Fibroblast of gingiva (primary cell): Measurements from ENCODE around the gene IFI27L2.

ENCODE experiments used
- DNase-seq: peaks from one replicate; pipeline ENCODE4 v3.0.0-alpha.2; 2011; ENCODE audit warnings: low read depth

Gene IFI27L2

DNA sequence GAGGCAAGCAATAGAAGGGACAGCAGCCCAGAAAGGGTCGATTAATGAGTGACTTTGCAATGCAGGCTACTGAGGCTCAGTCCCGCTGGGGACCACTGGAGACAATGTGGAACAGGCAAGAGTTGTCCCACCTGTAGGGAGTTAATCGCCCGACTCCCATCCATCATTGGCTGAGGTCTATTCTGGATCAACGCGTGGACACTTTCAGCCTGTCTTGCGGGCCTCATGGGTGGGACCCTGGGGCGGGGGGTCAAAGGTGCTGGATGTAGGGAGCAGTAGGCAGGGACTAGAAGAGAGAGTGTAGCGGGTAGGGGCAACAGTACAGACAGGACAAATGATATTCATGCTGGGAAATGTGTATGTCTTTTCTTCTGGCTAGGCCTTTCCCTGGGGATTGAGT lies 6.1 kb downstream of the IFI27L2 start:
- no peak for DNase-seq

DNA sequence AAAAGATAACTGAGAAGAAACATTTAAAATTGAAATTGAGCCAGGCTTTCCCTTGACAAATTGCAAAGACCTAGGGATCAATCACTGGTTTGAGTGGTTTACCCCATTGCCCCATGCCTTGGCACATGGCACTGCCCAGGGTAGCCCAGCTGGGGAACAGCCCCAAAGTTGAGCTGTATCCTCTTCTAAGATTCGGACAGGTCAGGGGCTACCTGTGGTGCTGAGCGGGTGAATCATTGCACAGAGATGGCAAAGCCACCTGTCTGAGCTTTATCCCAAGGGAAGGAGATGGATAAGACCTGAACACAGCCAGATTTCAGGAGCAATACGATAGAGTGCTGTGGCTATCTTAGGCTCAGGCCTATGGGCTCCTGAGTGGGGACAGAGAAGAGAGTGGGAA lies 7.0 kb downstream of the IFI27L2 start:
- no peak for DNase-seq

DNA sequence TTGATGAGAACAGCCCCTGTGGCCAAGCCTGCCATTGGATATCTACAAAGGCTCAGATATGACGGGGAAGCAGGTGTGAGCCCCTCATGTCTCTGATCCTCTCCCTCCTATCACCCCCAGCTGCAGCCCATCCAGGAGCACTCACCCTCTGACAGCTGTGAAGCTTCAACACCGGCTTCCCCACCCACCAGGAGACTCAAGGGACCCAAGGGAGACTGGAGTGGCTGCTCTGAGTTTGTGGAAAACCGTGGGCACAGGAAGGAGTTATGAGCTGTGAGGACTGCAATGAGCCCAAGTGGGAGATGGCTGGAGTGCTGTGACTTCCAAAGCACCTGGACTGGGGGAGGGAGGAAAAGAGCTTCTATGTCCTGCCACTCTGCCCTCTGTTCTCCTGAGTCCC lies 7.9 kb downstream of the IFI27L2 start:
- no peak for DNase-seq

DNA sequence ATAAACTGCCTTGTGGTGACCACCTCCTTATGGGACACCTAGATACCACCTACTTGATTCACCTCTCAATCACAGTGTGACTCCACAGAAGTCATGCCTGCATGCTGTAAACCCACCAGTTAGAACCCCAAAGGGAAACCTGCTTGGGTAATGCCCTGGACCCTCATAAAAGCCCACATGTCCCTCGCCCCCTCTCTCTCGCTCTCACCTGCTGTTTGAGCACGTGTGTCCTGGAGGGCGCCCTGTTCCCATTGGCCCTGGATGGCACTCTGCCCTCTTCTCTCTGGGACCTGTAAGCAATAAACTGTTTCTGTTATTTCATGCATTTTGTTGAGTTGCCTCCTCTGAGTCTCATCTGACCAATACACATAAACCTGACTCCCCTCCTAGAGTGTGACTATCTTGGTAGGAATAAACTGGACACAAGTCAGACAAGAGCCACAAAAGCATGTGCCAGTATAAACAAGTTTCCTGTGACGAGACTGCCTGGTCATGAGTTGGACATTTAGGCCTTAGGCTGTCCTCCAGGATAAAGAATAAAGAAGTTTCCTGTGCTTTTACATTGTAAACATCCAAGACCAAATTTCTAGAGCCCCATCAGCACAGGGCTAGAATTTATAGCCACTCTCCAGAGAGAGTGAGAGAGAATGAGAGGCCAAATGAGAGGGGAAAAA lies 8.6 kb downstream of the IFI27L2 start:
- peak; percentile 79 for DNase-seq

DNA sequence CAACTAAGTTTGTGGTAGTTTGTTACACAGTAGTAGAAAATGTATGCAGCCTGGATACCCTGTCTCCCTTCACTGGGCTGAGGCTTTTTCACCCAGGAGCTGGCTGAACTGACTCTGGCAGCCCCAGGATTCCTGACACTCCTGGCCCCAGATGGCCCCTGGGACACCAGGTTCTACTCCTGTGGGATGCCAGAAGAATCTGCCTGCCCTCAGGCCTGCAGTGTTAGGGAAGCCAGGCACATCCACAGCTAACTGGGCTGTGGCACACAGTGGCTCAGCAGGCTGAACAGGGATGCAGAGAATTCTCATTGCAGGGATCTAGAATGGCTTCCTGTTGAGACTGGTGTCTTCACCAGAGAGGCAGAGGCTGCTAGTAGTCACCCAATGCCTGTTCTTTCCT lies 10.3 kb downstream of the IFI27L2 start:
- no peak for DNase-seq

DNA sequence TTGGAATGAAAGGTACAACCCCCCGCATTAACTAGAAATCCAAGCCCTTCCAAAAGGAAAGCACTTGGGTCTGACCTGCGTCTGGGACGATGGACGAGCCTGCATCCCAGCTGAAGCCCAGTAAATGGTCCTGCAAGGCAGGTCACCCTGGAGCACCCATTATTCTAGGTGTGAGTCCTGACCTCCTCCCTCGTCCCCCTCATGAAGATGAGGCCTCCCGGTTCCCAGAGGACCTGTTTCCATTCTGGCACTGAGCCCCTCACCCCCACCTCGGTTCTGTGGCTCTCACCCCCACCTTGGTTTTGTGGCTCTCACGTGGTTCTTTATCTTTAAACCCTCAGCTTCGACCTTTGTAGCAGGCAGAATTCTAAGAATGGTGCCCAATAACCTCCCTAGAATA lies 11.5 kb downstream of the IFI27L2 start:
- no peak for DNase-seq

DNA sequence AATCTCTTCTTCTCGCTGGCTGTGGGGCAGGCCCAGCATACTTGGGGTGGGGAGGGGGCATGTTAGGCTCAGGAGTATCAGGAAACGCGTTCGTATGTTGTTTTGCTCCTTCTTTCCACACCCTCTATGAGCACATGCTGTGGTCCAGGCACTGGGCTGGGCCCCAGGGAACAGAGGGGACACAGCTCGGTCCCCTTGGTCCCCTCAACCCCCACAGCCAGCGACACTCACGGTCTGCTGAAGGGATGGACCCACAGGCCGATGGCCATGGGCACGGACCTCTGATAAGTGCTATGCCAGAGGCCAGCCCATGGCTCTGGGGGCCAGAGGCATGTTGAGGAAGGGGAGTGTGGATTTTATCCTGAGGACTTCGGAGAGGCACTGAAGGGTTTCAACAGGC lies 12.7 kb downstream of the IFI27L2 start:
- no peak for DNase-seq

DNA sequence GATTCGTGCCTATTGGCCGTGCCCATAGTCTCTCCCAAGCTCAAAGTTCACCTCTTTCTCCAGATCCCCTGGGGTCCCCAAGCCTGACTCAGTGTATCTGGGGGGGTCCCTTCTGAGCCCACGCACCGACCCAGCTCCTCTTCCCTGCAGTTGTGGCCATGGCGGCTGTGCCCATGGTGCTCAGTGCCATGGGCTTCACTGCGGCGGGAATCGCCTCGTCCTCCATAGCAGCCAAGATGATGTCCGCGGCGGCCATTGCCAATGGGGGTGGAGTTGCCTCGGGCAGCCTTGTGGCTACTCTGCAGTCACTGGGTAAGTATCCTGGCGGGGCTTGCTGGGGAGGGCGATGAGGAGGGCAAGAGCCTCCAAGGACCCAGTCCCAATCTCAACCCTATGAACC lies 13.8 kb downstream of the IFI27L2 start:
- DNase-seq, result no peak

DNA sequence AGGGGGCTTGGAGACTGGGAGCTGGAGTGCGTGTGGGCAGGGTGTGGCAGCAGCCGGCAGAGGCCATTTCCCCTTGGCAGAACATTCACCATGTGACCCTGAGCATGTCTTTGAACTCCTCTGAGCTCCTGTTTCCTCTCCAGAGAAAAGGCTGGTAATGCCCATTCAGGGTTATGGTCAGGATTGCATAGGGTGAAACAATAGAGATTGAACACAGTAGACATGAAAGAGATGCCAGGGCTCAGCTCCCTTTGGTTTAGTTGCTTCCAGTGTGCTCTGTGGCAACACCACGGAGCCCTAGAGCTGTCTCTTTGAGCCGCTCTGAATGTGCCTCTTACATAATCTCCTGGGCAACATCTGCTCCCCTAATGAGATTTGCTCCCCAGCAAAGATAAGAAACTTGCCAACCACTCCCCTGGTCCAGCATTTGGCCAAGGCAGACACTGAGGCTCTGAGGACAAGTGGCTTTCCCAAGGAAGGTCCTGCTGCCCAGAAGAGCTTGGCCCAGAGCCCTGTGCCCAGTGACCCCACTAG lies 14.3 kb downstream of the IFI27L2 start:
- peak; percentile 32 for DNase-seq

DNA sequence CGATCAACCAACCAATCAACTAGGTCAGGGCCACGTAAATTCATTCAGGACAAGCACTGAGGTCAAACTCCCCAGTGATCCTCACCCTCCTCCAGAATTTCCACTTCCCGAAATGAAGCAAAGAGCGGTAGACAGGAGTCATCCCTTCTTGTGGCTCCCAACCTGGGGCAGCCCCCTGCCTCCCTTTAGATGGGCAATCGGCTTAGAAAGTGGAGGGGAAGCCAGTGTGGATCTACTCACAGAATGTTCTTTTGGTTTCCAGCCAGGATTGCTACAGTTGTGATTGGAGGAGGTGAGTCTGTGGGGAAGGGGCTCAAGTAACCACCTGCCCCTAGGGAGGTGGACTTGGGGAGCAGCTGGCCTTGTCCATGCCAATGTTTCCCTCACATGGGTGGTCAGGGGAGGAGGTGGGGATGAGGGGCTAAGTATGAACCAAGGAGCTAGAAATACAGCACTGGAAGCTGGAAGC lies 14.8 kb downstream of the IFI27L2 start:
- DNase-seq, result no peak

DNA sequence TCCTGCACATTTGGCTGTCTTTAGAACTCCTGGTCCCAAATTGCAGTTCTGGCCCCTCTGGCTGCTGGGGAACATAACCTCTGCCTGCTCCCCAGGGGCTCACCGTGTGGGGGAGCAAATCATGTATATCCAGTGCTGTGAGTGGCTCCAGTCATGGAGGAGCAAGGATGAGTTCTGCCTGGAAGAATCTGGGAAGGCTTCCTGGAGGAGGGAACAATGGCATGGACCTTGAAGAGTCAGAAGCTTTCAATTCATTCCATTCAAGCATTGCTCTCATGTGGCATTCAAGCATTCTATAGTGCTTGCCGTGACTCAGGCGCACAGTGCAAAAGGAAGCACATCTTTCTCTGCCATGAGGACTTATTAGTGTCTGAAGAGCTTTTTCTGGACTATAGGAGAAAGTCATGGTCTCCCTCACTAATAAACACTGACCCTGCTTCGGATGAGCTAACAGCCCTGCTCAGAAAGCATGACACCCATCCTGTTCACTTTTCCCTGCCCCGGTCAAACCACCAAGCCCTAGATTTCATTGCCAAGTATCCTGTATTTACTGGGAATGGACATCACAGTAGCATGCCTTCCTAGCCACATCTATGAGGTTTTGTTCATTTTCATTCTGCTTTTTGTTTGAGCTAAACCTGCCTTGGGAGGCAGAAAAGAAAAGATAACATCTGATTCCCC lies 15.4 kb downstream of the IFI27L2 start:
- DNase-seq, result no peak

DNA sequence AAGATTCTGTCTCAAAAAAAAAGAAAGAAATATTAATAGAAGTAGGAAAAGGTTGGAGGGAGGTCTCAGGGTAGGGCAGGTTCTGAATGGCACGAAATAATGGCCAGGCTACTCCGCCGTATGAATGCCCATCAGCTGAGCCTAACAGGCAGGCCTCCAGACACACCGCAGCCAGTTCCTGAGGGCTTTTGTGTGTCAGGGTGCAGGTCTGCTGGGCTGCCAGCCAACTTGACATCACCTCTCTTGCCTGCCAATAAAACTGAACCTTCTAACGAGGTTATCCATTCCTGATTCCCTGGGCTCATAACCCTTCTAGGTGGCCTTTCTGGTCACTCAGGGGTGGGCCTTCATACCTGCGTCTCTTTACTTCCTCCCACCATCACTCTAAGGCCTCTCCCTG lies 15.9 kb downstream of the IFI27L2 start:
- no peak for DNase-seq

DNA sequence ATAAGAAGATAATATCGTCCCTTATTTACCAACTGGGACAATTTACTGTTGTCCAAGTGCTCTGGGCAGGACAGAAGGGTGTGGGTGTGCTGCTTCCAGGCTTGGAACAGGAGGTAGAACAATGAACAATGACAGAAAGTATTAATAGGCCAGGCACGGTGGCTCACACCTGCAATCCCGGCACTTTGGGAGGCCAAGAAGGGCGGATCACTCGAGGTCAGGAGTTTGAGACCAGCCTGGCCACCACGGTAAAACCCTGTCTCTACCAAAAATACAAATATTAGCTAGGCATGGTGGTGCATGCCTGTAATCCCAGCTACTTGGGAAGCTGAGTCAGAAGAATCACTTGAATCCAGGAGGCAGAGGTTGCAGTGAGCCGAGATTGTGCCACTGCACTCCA lies 16.3 kb downstream of the IFI27L2 start:
- DNase-seq, result no peak

DNA sequence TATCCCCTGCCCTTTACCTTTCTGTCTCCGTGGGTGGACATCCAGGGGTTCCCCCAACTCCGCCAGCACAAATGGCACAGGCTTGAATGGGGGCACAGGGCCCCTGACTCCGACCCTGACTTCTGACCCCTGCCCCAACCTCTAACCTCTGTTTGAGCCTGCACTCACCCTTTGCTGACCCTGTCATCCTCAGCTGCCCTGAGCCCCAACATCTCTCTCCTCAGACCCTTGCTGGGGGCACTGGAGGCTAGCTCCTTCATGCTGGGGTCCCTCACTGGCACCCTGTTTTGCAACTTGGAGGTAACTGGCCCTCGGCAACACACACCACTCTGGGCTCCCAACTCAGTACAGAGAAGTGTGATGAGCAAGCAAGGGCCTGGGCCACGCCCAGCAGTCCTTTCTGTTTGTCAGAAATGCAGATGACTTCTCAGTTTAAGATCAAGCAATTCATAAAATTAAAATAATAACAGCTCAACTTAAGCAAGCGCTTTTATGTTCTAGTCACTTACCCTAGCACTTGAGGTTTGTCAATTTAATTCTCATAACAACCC lies 16.8 kb downstream of the IFI27L2 start:
- no peak for DNase-seq

DNA sequence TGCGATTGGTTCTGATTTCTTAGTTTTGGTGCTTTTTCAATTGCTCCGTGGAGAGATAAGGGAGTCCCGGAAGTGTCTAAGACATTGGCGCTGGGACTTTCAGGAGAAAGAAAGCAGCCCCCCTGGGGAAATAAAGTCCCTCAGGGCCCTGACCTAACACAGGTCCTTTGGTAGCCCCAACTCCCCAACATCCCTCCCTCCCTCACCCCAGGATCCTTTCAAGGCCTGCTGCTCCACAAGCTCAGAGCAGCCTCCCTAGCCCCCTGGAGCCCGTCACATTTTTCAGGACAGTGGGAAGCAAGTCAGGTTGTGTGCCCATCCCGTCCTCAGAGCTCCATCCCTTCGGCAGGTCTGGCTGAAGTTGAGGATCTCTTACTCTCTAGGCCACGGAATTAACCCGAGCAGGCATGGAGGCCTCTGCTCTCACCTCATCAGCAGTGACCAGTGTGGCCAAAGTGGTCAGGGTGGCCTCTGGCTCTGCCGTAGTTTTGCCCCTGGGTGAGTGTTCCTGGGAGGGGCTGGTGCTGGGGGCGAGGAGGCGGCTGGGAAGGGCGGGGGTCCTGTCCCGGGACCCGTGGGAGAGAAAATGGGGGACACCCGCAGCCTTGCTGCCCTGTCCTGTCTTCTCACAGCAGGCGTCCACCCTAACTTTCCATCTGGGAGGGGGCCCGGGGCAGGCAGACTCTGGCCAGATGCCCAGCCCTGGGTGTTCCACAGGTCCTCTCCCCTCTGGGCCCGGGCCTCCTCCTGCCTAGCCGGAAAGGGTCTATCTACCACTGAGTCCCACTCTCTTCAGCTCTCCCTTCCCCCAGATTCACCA lies 17.9 kb downstream of the IFI27L2 start:
- no peak for DNase-seq

DNA sequence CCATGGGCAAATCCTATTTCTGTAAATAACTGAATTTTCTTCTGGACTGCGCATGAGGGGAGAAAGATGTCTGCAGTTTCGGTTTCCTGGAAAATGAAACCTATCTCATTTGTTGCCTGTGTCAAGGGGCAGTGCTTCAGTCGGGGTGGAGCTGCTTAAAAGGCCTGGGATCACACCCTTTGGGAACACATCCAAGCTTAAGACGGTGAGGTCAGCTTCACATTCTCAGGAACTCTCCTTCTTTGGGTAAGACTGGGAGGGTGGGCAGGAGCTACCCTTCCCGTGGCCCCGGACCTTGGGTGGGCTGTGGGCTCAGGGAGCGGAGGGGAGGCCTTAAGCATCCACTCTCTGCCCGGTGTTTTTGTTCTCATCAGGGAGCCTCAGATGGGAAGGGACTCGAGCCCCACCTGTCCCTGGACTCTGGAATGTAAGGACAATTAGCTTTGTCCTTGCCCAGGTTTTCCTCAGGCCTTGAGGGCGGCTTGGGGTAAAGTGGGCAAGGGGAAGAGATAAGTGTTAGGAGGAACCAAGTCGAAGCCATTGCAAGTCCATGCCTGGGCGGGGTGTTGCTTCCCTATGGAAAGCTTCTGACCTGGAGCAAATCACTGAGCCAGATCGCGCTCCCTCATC lies 18.7 kb downstream of the IFI27L2 start, which contains the start of gene IFI27:
IFI27 (plus strand) TSS at position 185 of the 630 bp plus-strand sequence.
- peak; percentile 52 for DNase-seq

DNA sequence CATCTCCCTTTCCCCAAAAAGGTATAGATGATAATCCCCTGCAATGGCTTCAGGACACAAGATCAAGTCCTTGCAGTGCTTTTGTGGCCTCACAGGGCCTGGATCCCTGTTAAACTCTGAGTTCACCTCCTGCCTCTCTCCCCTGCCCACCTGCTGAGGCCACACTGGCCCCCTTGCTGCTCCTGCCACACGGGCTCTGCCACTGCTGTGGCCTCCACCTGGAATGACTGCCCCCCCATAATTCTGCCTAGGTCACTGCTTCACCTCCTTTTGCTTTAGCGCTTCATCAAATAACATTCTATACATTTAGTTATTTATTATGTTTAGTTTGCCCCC lies 19.5 kb downstream of the IFI27L2 start:
- no peak for DNase-seq

DNA sequence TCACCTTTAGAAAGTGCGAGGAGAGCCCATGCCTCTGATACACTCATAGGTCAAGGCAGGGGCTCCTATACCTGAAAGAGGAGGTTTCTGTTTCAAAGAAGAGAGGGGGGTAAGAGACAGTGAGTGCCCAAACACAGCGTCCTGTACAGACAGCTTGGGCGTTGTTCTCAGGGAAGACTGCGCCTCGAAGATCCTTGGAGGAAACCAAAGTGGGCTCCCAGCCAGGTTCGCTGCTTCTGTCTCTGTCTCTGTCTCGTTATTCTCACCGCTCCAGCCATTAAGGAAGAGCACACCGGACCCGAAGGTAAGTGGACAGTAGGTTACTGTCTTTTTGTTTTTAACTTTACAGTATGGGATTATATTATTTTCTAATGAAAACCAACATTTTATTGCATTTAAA lies 24.7 kb downstream of the IFI27L2 start:
- DNase-seq, result no peak

DNA sequence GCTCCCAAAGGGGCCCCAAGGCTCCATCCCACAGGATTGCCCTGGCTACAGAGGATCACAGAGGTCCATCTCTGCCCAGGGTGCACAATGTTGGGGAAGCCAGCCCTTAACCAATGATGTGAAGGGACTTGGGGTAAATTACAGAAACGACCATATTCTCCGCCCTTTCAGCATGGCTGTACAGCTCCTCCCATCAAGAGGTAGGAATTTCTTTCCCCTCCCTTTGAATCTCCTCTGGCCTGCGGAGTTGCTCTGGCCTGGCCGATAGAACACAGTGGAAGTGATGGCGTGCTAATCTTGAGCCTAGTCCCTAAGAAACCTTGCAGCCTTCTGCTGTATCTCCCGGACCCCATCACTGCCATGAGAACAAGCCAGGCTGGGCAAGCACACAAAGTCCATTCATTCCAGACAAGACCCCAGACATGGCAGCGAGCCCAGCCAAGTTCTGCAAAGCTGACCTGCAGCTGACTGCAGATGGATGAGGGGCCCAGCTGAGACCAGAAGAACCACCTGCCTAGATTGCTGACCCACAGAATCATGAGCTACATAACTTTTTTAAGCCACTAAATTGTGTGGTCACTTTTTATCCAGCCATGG lies 25.8 kb downstream of the IFI27L2 start:
- DNase-seq, result no peak

DNA sequence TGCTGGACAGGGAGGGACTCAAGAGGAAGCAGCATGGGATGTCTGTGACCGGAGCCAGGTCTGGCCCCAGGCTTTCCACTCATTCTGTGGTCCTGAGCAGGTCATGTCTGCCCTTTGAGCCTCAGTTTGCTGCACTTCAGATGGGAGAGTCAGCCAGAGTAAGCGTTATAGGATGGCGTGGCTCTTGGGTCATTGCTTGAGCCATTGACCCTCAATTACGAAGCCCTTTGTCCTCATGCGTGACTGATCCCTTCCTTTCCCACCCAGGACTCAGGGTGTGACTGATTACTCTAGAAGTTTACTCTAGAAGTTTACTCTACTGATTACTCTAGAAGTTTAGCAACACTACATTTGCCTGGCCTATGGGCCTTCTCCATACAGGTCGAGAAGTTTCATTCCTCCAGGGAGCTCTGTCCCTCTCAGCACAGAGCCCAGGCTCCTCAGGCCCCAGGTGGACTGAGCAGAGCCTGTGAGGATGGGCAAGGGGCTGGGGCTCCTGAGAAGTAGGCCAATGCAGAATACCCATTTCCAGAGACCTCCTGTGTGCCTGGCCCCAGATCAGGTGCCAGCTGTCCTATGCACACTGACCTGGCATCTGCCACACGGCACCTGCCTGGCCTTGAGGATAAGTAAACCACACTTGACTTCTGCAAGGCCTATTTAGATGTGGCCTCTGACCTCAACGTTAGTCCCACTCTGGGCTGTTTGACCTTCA lies 26.5 kb downstream of the IFI27L2 start:
- DNase-seq, result no peak

DNA sequence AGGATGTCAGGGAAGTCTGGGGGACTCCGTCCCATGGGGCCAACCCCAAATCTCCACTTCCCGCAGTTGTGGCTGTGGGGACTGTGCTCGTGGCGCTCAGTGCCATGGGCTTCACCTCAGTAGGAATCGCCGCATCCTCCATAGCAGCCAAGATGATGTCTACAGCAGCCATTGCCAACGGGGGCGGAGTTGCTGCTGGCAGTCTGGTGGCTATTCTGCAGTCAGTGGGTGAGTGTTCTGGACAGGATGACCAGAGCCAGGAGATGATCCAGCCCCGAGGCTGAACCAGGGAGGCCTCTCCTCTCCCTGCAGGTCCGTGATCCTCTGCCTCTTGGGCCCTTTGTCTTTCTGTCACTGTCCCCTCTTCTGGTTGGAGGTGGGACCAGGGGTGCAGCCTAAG lies 27.7 kb downstream of the IFI27L2 start:
- no peak for DNase-seq
